HepG2 (cell line): Measurements from ENCODE around the gene RAB40C. TPM values are rescaled to one million over a fixed set of nuclear protein-coding genes. Genes with fewer than 3 reads are reported as not detected.

ENCODE experiments used
- AHR ChIP-seq: IDR thresholded peaks from 2 replicates; pipeline ENCODE4 v1.6.1; 2018; ENCODE audit warnings: missing genetic modification reagents, missing compliant biosample characterization
- CREM ChIP-seq, 2 experiments: sonication (generic) in 1 of 2; formaldehyde crosslinking in 1 of 2; IDR thresholded peaks; 2 replicates each; pipeline versions ENCODE4 v1.4.0 to v1.6.1; 2016 to 2020; ENCODE audit warnings: antibody characterized with exemption in 1 of 2, mild to moderate bottlenecking in 1 of 2, missing genetic modification reagents in 1 of 2
- DNMT1 ChIP-seq: sonication (generic); formaldehyde crosslinking; IDR thresholded peaks from 2 replicates; pipeline ENCODE4 v1.5.1; 2020; ENCODE audit warnings: mild to moderate bottlenecking, missing genetic modification reagents
- DZIP1 ChIP-seq: sonication (generic); formaldehyde crosslinking; IDR thresholded peaks from 2 replicates; pipeline ENCODE4 v1.5.0; 2020; ENCODE audit warnings: mild to moderate bottlenecking, missing genetic modification reagents
- HMGA1 ChIP-seq: sonication (generic); formaldehyde crosslinking; conservative IDR thresholded peaks from 2 replicates; pipeline ENCODE4 v1.4.0; 2020; ENCODE audit warnings: missing genetic modification reagents
- HMGXB3 ChIP-seq: sonication (generic); formaldehyde crosslinking; IDR thresholded peaks from 2 replicates; pipeline ENCODE4 v1.4.0; 2020; ENCODE audit warnings: missing genetic modification reagents, borderline replicate concordance
- ONECUT2 ChIP-seq: sonication (generic); formaldehyde crosslinking; IDR thresholded peaks from 2 replicates; pipeline ENCODE4 v1.4.0; 2020; ENCODE audit warnings: missing genetic modification reagents
- STAT5B ChIP-seq: sonication (generic); formaldehyde crosslinking; IDR thresholded peaks from 2 replicates; pipeline ENCODE4 v1.4.0; 2020; ENCODE audit warnings: missing genetic modification reagents
- WIZ ChIP-seq: sonication (generic); formaldehyde crosslinking; IDR thresholded peaks from 2 replicates; pipeline ENCODE4 v1.5.1; 2020; ENCODE audit warnings: mild to moderate bottlenecking, missing genetic modification reagents
- ZMYM4 ChIP-seq: sonication (generic); formaldehyde crosslinking; IDR thresholded peaks from 2 replicates; pipeline ENCODE4 v1.8.1; 2023; ENCODE audit warnings: mild to moderate bottlenecking, missing genetic modification reagents
- ZNF235 ChIP-seq: sonication (generic); formaldehyde crosslinking; IDR thresholded peaks from 2 replicates; pipeline ENCODE4 v1.8.1; 2023; ENCODE audit warnings: mild to moderate bottlenecking, missing genetic modification reagents, borderline replicate concordance
- ZNF567 ChIP-seq: sonication (generic); formaldehyde crosslinking; IDR thresholded peaks from 2 replicates; pipeline ENCODE4 v1.8.1; 2023; ENCODE audit warnings: mild to moderate bottlenecking, missing genetic modification reagents, borderline replicate concordance
- ZNF589 ChIP-seq: sonication (generic); formaldehyde crosslinking; conservative IDR thresholded peaks from 2 replicates; pipeline ENCODE4 v1.8.0; 2022; ENCODE audit warnings: mild to moderate bottlenecking, moderate library complexity, missing genetic modification reagents
- ZNF607 ChIP-seq: sonication (generic); formaldehyde crosslinking; IDR thresholded peaks from 2 replicates; pipeline ENCODE4 v1.5.1; 2020; ENCODE audit warnings: missing genetic modification reagents, mild to moderate bottlenecking, borderline replicate concordance
- ZSCAN9 ChIP-seq: IDR thresholded peaks from 2 replicates; pipeline ENCODE4 v1.6.1; 2016; ENCODE audit warnings: borderline replicate concordance
- polyA plus RNA-seq, 8 experiments: library from polyadenylated mRNA; depleted of rRNA in 3 of 8; stranded (reverse) in 7 of 8; unstranded in 1 of 8; fragments of >200 nt; fragmentation: Illumina TruSeq in 4 of 8; extraction: Trizol in 4 of 8; gene quantifications; 2 replicates each; pipeline versions ENCODE4 v1.2.1 to v1.2.3, GENCODE V29; 2011 to 2016; ENCODE audit warnings: low read depth in 4 of 8, missing spikeins in 1 of 8, mixed read lengths in 1 of 8; ENCODE audit not compliant: insufficient read depth in 1 of 8
- total RNA-seq, 5 experiments: library from RNA; depleted of rRNA; stranded (reverse); fragments of >200 nt; fragmentation: Illumina TruSeq; extraction: Trizol; gene quantifications; 2 replicates each; pipeline ENCODE4 v1.2.3, GENCODE V29; 2016; ENCODE audit warnings: low read depth in 1 of 5
- TF ChIP-seq, protein P1 (sequence below): sonication (generic); formaldehyde crosslinking; conservative IDR thresholded peaks from 2 replicates; pipeline ENCODE4 v1.8.1; 2023; ENCODE audit warnings: missing genetic modification reagents
- TF ChIP-seq, protein P2 (sequence below): sonication (generic); formaldehyde crosslinking; conservative IDR thresholded peaks from 2 replicates; pipeline ENCODE4 v1.4.0; 2020; ENCODE audit warnings: missing genetic modification reagents

The RAB40C gene
- total and polyA plus RNA-seq, 2 of the 13 experiments (the other 11 are each of a cell fraction or from before 2014, with no cell fraction given): 7.7 to 11.5 TPM

DNA sequence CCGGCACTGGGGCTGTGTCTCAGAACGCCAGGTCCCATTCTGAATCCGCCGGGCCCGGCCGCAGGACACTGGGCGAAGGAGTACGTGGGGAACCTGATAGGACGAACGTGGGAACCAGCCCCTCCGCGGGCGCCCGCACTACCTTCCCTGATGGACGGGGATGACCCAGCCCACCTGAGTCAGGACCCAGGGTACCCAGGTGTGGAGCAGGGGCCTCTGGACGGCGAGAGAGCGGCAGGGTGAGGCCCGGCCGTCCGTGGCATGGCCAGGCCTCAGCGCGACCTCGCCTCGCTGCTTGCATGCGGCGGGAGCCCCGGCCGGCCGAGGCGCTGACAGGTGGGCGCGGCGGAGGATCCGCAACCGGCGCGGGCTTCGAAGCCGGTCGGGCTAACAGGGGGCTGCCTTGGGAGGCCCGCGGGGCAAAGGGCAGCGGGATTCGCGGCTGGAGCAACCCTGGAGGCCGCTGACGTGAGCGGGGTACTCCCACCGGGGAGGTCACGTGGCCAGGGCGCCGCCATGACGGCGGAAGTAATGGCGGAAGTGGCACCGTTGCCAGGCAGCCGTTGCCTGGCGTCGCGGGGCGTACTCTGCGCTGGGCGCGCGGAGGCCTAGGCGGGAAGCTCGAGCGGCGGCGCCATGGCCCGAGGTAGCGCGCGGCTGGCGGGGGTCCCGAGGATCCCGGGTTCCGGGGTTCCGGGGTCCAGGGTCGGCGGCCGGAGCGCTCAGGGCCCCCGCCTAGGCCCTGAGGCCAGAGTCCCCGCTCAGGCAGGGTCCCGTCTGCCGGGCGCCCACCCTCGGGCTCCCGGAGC lies 59.1 kb downstream of the RAB40C start, which contains the start of gene WDR90 (continued):
- TF ChIP-seq HMGXB3 (peak; percentile 60), WIZ (no peak; the same call in 1 of the 2 replicates), ZNF235 (CRISPR knock-in tag) (peak; percentile 97; the same call in 1 of the 2 replicates), ZNF567 (peak; percentile 90; the same call in 1 of the 2 replicates), AHR (CRISPR knock-in tag) (no peak; the same call in 1 of the 2 replicates), DZIP1 (CRISPR knock-in tag) (peak; percentile 95), ZSCAN9 (CRISPR knock-in tag) (no peak), ZMYM4 (CRISPR knock-in tag) (peak; percentile 90), STAT5B (CRISPR knock-in tag) (peak; percentile 48; the same call in 1 of the 2 replicates), DNMT1 (CRISPR knock-in tag) (peak; percentile 41; the same call in 1 of the 2 replicates), ZNF607 (CRISPR knock-in tag) (peak; percentile 85), ZNF589 (peak; percentile 86), CREM (IDR thresholded peaks at IDR 0.05) (peak; percentile 44; the same call in 1 of the 2 replicates), CREM (CRISPR knock-in tag; IDR thresholded peaks at IDR 0.05) (peak; percentile 15; the same call in 1 of the 2 replicates), ONECUT2 (CRISPR knock-in tag) (no peak), HMGA1 (CRISPR knock-in tag) (no peak)
- TF ChIP-seq, protein P1, sequence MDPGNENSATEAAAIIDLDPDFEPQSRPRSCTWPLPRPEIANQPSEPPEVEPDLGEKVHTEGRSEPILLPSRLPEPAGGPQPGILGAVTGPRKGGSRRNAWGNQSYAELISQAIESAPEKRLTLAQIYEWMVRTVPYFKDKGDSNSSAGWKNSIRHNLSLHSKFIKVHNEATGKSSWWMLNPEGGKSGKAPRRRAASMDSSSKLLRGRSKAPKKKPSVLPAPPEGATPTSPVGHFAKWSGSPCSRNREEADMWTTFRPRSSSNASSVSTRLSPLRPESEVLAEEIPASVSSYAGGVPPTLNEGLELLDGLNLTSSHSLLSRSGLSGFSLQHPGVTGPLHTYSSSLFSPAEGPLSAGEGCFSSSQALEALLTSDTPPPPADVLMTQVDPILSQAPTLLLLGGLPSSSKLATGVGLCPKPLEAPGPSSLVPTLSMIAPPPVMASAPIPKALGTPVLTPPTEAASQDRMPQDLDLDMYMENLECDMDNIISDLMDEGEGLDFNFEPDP (CRISPR knock-in tag): peak; percentile 85; the same call in 1 of the 2 replicates
- TF ChIP-seq, protein P2, sequence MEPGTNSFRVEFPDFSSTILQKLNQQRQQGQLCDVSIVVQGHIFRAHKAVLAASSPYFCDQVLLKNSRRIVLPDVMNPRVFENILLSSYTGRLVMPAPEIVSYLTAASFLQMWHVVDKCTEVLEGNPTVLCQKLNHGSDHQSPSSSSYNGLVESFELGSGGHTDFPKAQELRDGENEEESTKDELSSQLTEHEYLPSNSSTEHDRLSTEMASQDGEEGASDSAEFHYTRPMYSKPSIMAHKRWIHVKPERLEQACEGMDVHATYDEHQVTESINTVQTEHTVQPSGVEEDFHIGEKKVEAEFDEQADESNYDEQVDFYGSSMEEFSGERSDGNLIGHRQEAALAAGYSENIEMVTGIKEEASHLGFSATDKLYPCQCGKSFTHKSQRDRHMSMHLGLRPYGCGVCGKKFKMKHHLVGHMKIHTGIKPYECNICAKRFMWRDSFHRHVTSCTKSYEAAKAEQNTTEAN (CRISPR knock-in tag): peak; percentile 57; the same call in 1 of the 2 replicates
